ENCODE data around the gene RAB10. TPM values are rescaled to one million over a fixed set of nuclear protein-coding genes. Genes with fewer than 3 reads are reported as not detected.

The RAB10 gene
- total RNA-seq, 2 experiments from 2014 or later: 13.5 to 13.8 TPM

DNA sequence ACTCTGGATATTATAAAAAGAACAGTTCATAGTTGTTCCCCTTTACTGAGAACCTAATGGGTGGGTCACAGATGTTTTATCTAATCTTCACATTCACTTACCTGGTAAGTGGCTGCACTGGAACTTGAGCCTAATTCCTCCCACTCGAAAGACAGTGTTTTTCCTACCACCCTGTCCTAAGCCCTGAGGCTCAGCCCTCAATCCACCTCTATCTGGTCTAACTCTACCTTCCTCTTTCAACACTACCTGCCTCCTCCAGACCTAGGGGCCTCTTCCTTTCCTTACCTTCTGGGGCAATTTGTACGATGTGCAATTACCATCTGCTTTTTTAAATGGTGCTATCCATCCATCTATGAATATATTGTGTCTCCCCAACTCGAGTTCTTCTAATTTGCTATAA lies 41.9 kb upstream of the RAB10 start:
- Mint-ChIP-seq H3K27ac (peak overlapping the region; percentile 1), H3K4me1 (ENCODE audit: low read depth) (peaks cover 8% of the 10 kb centered on the region), H3K27me3 (no peaks in the 10 kb centered on the region), H3K36me3 (ENCODE audit: low read depth) (no peaks in the 10 kb centered on the region), H3K4me3 (no peak overlapping the region), H3K9me3 (no peaks in the 10 kb centered on the region)
- H3K4me3 ChIP-seq (ENCODE audit: low read length): no peak overlapping the region
- DNase-seq (no peak), ATAC-seq (ENCODE audit: poor library complexity) (peak; percentile 13)
- POLR2A ChIA-PET: interaction anchor here (1.0 to 1.6 kb wide), 5 partner anchors 42 to 354 kb away, joined by 4 to 7 read pairs (median 4); partner anchors contain the start of genes ASXL2, RAB10 and SELENOI
- TF ChIP-seq, protein P1, sequence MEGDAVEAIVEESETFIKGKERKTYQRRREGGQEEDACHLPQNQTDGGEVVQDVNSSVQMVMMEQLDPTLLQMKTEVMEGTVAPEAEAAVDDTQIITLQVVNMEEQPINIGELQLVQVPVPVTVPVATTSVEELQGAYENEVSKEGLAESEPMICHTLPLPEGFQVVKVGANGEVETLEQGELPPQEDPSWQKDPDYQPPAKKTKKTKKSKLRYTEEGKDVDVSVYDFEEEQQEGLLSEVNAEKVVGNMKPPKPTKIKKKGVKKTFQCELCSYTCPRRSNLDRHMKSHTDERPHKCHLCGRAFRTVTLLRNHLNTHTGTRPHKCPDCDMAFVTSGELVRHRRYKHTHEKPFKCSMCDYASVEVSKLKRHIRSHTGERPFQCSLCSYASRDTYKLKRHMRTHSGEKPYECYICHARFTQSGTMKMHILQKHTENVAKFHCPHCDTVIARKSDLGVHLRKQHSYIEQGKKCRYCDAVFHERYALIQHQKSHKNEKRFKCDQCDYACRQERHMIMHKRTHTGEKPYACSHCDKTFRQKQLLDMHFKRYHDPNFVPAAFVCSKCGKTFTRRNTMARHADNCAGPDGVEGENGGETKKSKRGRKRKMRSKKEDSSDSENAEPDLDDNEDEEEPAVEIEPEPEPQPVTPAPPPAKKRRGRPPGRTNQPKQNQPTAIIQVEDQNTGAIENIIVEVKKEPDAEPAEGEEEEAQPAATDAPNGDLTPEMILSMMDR (IDR thresholded peaks at IDR 0.05): no peak
- intact Hi-C loops (cut with DNase I, micrococcal nuclease): loop anchor here (1.0 to 5.0 kb wide), 8 partner anchors 40 to 585 kb away; partner anchors contain the start of genes ADGRF3 (in 1 of the 2), RAB10 (in 1 of the 2) and SELENOI (in 1 of the 2)
- no peaks in the 10 kb centered on the region for H3K27me3 ChIP-seq (ENCODE audit: control insufficient read depth in 1 of 2, insufficient read depth in 2 of 2, low read length in 2 of 2)
- CTCF ChIA-PET: interaction anchor here (0.6 to 1.5 kb wide), 21 partner anchors 9 to 586 kb away, joined by 3 to 16 read pairs (median 4); partner anchors contain the start of genes KIF3C and RAB10
- no peaks in the 10 kb centered on the region for H3K9me3 ChIP-seq (ENCODE audit: control insufficient read depth in 1 of 2, insufficient read depth in 1 of 2, low read length in 2 of 2)
- no peaks in the 10 kb centered on the region for H3K36me3 ChIP-seq (ENCODE audit: insufficient read depth, low read length)
- no peak overlapping the region for H3K27ac ChIP-seq (ENCODE audit: low read depth in 1 of 2, low read length in 2 of 2)
- H3K4me1 ChIP-seq (ENCODE audit: insufficient read depth, low read length): peaks cover 9% of the 10 kb centered on the region

DNA sequence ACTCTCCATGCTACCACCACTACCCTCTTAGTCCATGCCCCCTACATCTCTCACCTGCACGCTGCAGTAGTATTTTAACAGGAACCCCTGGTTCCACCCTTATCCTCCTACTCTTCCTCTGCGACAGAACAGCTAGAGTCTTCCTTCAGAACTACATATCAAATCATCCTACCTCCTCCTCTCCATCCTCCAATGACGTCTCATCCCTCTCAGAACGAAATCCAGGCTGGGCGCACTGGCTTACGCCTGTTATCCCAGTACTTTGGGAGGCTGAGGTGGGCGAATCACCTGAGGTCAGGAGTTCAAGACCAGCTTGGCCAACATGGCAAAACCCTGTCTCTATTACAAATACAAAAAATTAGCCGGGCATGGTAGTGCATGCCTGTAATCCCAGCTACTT lies 41.3 kb upstream of the RAB10 start:
- H3K27ac Mint-ChIP-seq: no peak overlapping the region
- Histone ChIP-seq H3K4me3 (ENCODE audit: low read length) (no peak overlapping the region), H3K27me3 (ENCODE audit: control insufficient read depth in 1 of 2, insufficient read depth in 2 of 2, low read length in 2 of 2) (no peaks in the 10 kb centered on the region), H3K4me1 (ENCODE audit: insufficient read depth, low read length) (peaks cover 9% of the 10 kb centered on the region), H3K27ac (ENCODE audit: low read depth in 1 of 2, low read length in 2 of 2) (no peak overlapping the region), H3K9me3 (ENCODE audit: control insufficient read depth in 1 of 2, insufficient read depth in 1 of 2, low read length in 2 of 2) (no peaks in the 10 kb centered on the region), H3K36me3 (ENCODE audit: insufficient read depth, low read length) (no peaks in the 10 kb centered on the region)
- H3K4me1 Mint-ChIP-seq (ENCODE audit: low read depth): peaks cover 8% of the 10 kb centered on the region
- no peaks in the 10 kb centered on the region for H3K36me3 Mint-ChIP-seq (ENCODE audit: low read depth)
- no peak overlapping the region for H3K4me3 Mint-ChIP-seq
- TF ChIP-seq, protein P1 (IDR thresholded peaks at IDR 0.05): no peak
- no peak for DNase-seq
- H3K9me3 Mint-ChIP-seq: no peaks in the 10 kb centered on the region
- ChIA-PET CTCF (interaction anchor here (0.9 kb wide), 1 partner anchor 145 kb away, joined by 3 read pairs; no protein-coding TSS in a partner anchor), POLR2A (interaction anchor here (1.6 kb wide), 1 partner anchor 155 kb away, joined by 4 read pairs; no protein-coding TSS in a partner anchor)
- ATAC-seq (ENCODE audit: poor library complexity): no peak
- H3K27me3 Mint-ChIP-seq: no peaks in the 10 kb centered on the region
- intact Hi-C loops (cut with DNase I, micrococcal nuclease): loop anchor here (5.0 kb wide), 4 partner anchors 40 to 585 kb away; partner anchors contain the start of genes ADGRF3 (in 1 of the 2), RAB10 (in 1 of the 2) and SELENOI (in 1 of the 2)

DNA sequence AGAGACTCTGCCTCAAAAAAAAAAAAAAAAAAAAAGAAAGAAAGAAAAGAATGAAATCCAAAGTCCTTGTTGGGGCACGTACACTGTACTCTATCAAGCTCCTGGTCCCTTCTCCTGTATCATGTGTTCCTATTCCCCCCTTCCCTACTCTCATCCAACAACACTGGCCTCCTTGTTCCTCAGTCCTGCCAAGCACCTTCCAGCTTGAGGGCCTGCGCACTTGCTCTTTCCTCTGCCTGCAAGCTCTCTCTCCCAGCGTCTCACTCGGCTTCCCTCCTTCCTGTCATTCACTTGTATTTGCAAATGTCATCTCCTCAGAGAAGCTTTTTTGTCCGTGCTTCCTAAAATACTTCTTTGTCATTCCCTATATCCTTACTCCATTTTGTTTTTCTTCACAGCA lies 40.8 kb upstream of the RAB10 start:
- CTCF ChIA-PET: interaction anchor here (0.9 kb wide), 1 partner anchor 144 kb away, joined by 3 read pairs; no protein-coding TSS in a partner anchor
- Mint-ChIP-seq H3K9me3 (no peaks in the 10 kb centered on the region), H3K4me3 (no peak overlapping the region), H3K27me3 (no peaks in the 10 kb centered on the region), H3K27ac (no peak overlapping the region), H3K4me1 (ENCODE audit: low read depth) (peaks cover 8% of the 10 kb centered on the region), H3K36me3 (ENCODE audit: low read depth) (no peaks in the 10 kb centered on the region)
- H3K4me1 ChIP-seq (ENCODE audit: insufficient read depth, low read length): peaks cover 9% of the 10 kb centered on the region
- TF ChIP-seq, protein P1 (IDR thresholded peaks at IDR 0.05): no peak
- no peaks in the 10 kb centered on the region for H3K36me3 ChIP-seq (ENCODE audit: insufficient read depth, low read length)
- H3K4me3 ChIP-seq (ENCODE audit: low read length): no peak overlapping the region
- no peak overlapping the region for H3K27ac ChIP-seq (ENCODE audit: low read depth in 1 of 2, low read length in 2 of 2)
- DNase-seq: no peak
- H3K27me3 ChIP-seq (ENCODE audit: control insufficient read depth in 1 of 2, insufficient read depth in 2 of 2, low read length in 2 of 2): no peaks in the 10 kb centered on the region
- no peaks in the 10 kb centered on the region for H3K9me3 ChIP-seq (ENCODE audit: control insufficient read depth in 1 of 2, insufficient read depth in 1 of 2, low read length in 2 of 2)
- intact Hi-C loops (cut with DNase I, micrococcal nuclease): loop anchor here (5.0 kb wide), 4 partner anchors 39 to 584 kb away; partner anchors contain the start of genes ADGRF3 (in 1 of the 2), RAB10 (in 1 of the 2) and SELENOI (in 1 of the 2)
- POLR2A ChIA-PET: no interaction called here
- ATAC-seq (ENCODE audit: poor library complexity): no peak
